Mucosa of descending colon (tissue), 3 donors: Measurements from ENCODE around the gene MAGOH. TPM values are rescaled to one million over a fixed set of nuclear protein-coding genes. Genes with fewer than 3 reads are reported as not detected.

Source experiments
- ATAC-seq: fragments of 200-7000 bp; cut with Tn5 transposase; one replicate; pipeline ENCODE4 v1.9.1; 2020; ENCODE audit warnings: mild to moderate bottlenecking, moderate library complexity
- DNase-seq, 3 donors: peaks; one replicate each; pipeline ENCODE4 v3.0.0-alpha.2; 2020
- H3K36me3 ChIP-seq: fragments of 200-600 bp; one replicate; pipeline ENCODE4 v1.8.0; 2021; ENCODE audit warnings: low read depth, mild to moderate bottlenecking
- H3K4me1 ChIP-seq: fragments of 200-600 bp; one replicate; pipeline ENCODE4 v1.8.0; 2021; ENCODE audit warnings: low read depth, mild to moderate bottlenecking
- H3K4me3 ChIP-seq: fragments of 200-600 bp; one replicate; pipeline ENCODE4 v1.8.0; 2021; ENCODE audit warnings: mild to moderate bottlenecking
- H3K9me3 ChIP-seq: fragments of 200-600 bp; one replicate; pipeline ENCODE4 v1.8.0; 2021; ENCODE audit warnings: mild to moderate bottlenecking
- intact Hi-C, 2 donors: fragments of 100-400 bp; cut with DNase I in 1 of 2; cut with micrococcal nuclease in 1 of 2; formaldehyde crosslinking; loops; one replicate each; pipeline versions ENCODE4 v1.11.0 to v1.11.1; 2022; cut with DNase I, micrococcal nuclease
- total RNA-seq, 3 donors: library from RNA; stranded (reverse); fragmentation: NEBNext Ultra II Directional in 2 of 3; extraction: Animal tissue kit (Norgen Biotek cat#: 25700) in 2 of 3; gene quantifications; one replicate each; pipeline versions ENCODE4 v1.2.1 to v1.2.4, GENCODE V29; 2021 to 2023
- TF ChIP-seq, protein P1 (sequence below): fragments of 200-600 bp; IDR thresholded peaks from one replicate; pipeline ENCODE4 v1.8.0; 2022; ENCODE audit warnings: antibody characterized with exemption, mild to moderate bottlenecking
- donor health status: DM: no; HTN: no; CAD: no; lungs with moderate emphysema.
- donor health status: DM: no; HTN: no; CAD: no.
- donor health status: DM: no; HTN: yes; CAD: no.

MAGOH gene
- total RNA-seq, 3 donors from 2014 or later = 30.3 to 36.3 (median 34.9) TPM

DNA sequence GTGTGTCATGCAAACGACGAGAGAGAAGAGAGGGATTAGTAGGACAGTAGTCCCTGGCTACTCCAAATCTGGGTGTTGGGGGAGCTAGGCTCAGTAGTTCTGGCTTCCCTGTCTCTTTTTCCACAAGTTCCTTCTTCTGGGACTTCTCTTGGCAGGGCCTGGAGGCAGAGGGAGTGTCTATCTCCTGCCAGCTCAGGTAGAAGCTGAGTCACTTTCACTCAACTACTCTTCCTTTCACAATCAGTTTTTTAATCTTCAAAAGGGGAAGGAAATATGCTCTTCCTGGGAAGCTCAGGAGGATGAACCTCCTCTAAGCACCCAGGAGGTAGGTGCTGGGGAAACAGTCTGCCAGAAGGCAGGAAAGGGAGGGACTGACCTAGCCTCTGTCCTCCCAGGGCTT, 35.2 kb upstream of the MAGOH start:
- TF ChIP-seq, protein P1, sequence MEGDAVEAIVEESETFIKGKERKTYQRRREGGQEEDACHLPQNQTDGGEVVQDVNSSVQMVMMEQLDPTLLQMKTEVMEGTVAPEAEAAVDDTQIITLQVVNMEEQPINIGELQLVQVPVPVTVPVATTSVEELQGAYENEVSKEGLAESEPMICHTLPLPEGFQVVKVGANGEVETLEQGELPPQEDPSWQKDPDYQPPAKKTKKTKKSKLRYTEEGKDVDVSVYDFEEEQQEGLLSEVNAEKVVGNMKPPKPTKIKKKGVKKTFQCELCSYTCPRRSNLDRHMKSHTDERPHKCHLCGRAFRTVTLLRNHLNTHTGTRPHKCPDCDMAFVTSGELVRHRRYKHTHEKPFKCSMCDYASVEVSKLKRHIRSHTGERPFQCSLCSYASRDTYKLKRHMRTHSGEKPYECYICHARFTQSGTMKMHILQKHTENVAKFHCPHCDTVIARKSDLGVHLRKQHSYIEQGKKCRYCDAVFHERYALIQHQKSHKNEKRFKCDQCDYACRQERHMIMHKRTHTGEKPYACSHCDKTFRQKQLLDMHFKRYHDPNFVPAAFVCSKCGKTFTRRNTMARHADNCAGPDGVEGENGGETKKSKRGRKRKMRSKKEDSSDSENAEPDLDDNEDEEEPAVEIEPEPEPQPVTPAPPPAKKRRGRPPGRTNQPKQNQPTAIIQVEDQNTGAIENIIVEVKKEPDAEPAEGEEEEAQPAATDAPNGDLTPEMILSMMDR = no peak
- no peak for ATAC-seq
- no peak for DNase-seq
- intact Hi-C loops = no loop called here
- Histone ChIP-seq H3K4me1 (no peaks in the 10 kb centered on the region), H3K9me3 (no peaks in the 10 kb centered on the region), H3K36me3 (no peaks in the 10 kb centered on the region), H3K4me3 (no peak overlapping the region)

DNA sequence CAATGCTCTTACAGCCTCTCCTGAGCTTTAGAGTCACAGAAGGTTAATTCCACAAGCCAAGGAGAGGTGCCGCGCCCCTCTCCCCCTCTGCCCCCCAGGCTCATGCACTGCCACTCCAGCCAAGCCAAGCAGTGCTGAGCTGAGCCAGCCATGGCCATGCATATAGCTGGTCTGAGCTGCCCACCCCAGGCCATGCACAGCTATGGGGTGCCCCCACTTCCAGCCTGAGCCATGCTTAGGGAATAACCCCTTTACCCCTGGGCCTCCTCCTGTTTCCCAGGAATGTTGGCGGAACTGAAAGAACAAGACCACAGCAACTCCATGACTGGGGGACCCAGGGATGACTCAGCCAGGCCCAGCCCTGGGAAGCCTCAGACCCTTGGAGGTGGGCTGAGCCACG, 34.0 kb upstream of the MAGOH start:
- TF ChIP-seq, protein P1 = no peak
- no peak for ATAC-seq
- intact Hi-C loops = no loop called here
- H3K4me3 ChIP-seq = no peak overlapping the region
- no peaks in the 10 kb centered on the region for H3K4me1 ChIP-seq
- no peaks in the 10 kb centered on the region for H3K9me3 ChIP-seq
- no peak for DNase-seq
- H3K36me3 ChIP-seq = no peaks in the 10 kb centered on the region

- intact Hi-C loops = no loop called here
- DNase-seq = no peak
- TF ChIP-seq, protein P1 = no peak
Measured at GRCh38 chr1:53271446-53272090, 33.2 kb upstream of the MAGOH start.

GRCh38 chr1:53270873-53271272, 32.6 kb upstream of the MAGOH start:
- Histone ChIP-seq H3K36me3 (no peaks in the 10 kb centered on the region), H3K4me3 (no peak overlapping the region), H3K9me3 (no peaks in the 10 kb centered on the region), H3K4me1 (no peaks in the 10 kb centered on the region)
- TF ChIP-seq, protein P1 = no peak
- intact Hi-C loops = no loop called here
- no peak for DNase-seq
- no peak for ATAC-seq

More at GRCh38 chr1:53271446-53272090, 33.2 kb upstream of the MAGOH start:
- Histone ChIP-seq H3K36me3 (no peaks in the 10 kb centered on the region), H3K4me3 (no peak overlapping the region), H3K9me3 (no peaks in the 10 kb centered on the region), H3K4me1 (no peaks in the 10 kb centered on the region)
- no peak for ATAC-seq

GRCh38 chr1:53270107-53270506, 31.8 kb upstream of the MAGOH start:
- H3K9me3 ChIP-seq = no peaks in the 10 kb centered on the region
- intact Hi-C loops = no loop called here
- ATAC-seq (no peak), DNase-seq (no peak)
- TF ChIP-seq, protein P1 = no peak
- H3K4me3 ChIP-seq = no peak overlapping the region
- no peaks in the 10 kb centered on the region for H3K36me3 ChIP-seq
- no peaks in the 10 kb centered on the region for H3K4me1 ChIP-seq

DNA sequence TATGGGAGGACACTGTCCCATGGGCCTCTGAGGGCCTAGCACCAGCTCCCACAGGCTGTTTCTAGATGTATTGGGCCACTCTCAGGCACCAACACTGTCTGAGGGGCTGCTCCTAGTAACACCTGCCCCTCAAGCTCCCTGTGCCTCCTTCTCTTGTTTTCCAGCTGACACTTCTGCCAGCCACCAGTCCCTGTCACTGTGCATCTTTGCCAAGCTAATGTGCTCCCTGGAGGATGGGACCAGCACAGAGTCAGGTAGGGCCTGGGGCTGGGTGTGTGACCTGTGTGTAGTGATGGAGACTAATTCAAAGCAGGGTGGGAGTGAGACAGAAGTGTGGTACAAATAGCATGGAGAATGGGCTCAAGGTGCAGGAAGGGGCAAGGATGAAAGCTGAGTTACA, 29.4 kb upstream of the MAGOH start:
- intact Hi-C loops = no loop called here
- Histone ChIP-seq H3K4me1 (no peaks in the 10 kb centered on the region), H3K4me3 (no peak overlapping the region), H3K9me3 (no peaks in the 10 kb centered on the region), H3K36me3 (no peaks in the 10 kb centered on the region)
- ATAC-seq (no peak), DNase-seq (no peak)
- TF ChIP-seq, protein P1 = no peak
